Endothelial cell (in vitro differentiated cells): ENCODE measurements around the gene SPATS2. TPM values are rescaled to one million over a fixed set of nuclear protein-coding genes. Genes with fewer than 3 reads are reported as not detected.

Experiments used
- DNase-seq: peaks from one replicate; pipeline ENCODE4 v3.0.0; 2021; ENCODE audit warnings: low spot score
- H3K27ac Mint-ChIP-seq: one replicate; pipeline ENCODE4 v1.8.0; 2021; ENCODE audit warnings: mixed read lengths, inconsistent platforms; ENCODE audit not compliant: unreplicated experiment
- H3K27me3 Mint-ChIP-seq: one replicate; pipeline ENCODE4 v1.8.0; 2021; ENCODE audit warnings: mild to moderate bottlenecking, moderate library complexity, mixed read lengths, inconsistent platforms; ENCODE audit not compliant: unreplicated experiment
- H3K36me3 Mint-ChIP-seq: one replicate; pipeline ENCODE4 v1.8.0; 2021; ENCODE audit warnings: mild to moderate bottlenecking, low read depth, mixed read lengths, inconsistent platforms; ENCODE audit not compliant: unreplicated experiment
- H3K4me1 Mint-ChIP-seq: one replicate; pipeline ENCODE4 v1.8.0; 2021; ENCODE audit warnings: mild to moderate bottlenecking, mixed read lengths, inconsistent platforms; ENCODE audit not compliant: unreplicated experiment
- H3K4me3 Mint-ChIP-seq: one replicate; pipeline ENCODE4 v1.8.0; 2021; ENCODE audit warnings: mild to moderate bottlenecking, mixed read lengths, inconsistent platforms; ENCODE audit not compliant: unreplicated experiment
- H3K9me3 Mint-ChIP-seq: one replicate; pipeline ENCODE4 v1.8.0; 2021; ENCODE audit warnings: mixed read lengths, inconsistent platforms; ENCODE audit not compliant: unreplicated experiment
- CTCF ChIP-seq: fragments of 200-600 bp; sonication (generic); IDR thresholded peaks from one replicate; pipeline ENCODE4 v1.5.0; 2021; ENCODE audit warnings: antibody characterized with exemption; ENCODE audit not compliant: unreplicated experiment
- total RNA-seq: library from RNA; stranded (reverse); fragmentation: NEBNext Ultra II Directional; extraction: Animal tissue kit (Norgen Biotek cat#: 25700); gene quantifications from one replicate; pipeline ENCODE4 v1.2.1, GENCODE V29; 2021; ENCODE audit not compliant: unreplicated experiment

Gene SPATS2
- total RNA-seq, 1 donor from 2014 or later = 37.3 TPM

- no peak overlapping the region for H3K27ac Mint-ChIP-seq
- H3K4me1 Mint-ChIP-seq = peaks cover 16% of the 10 kb centered on the region
- TF ChIP-seq CTCF = no peak
- peaks cover 6% of the 10 kb centered on the region for H3K36me3 Mint-ChIP-seq
- H3K27me3 Mint-ChIP-seq = peaks cover 60% of the 10 kb centered on the region
- H3K4me3 Mint-ChIP-seq = peak overlapping the region; percentile 16
- DNase-seq = no peak
- H3K9me3 Mint-ChIP-seq = no peaks in the 10 kb centered on the region
Measured at GRCh38 chr12:49543914-49544815, 176.9 kb downstream of the SPATS2 start.

GRCh38 chr12:49545815-49546214 is 178.6 kb downstream of the SPATS2 start:
- Mint-ChIP-seq H3K27ac (no peak overlapping the region), H3K4me1 (peaks cover 22% of the 10 kb centered on the region), H3K4me3 (no peak overlapping the region), H3K36me3 (peaks cover 6% of the 10 kb centered on the region), H3K27me3 (peaks cover 55% of the 10 kb centered on the region), H3K9me3 (no peaks in the 10 kb centered on the region)
- no peak for TF ChIP-seq CTCF
- DNase-seq = no peak

GRCh38 chr12:49546481-49546880 is 179.2 kb downstream of the SPATS2 start:
- Mint-ChIP-seq H3K36me3 (peaks cover 6% of the 10 kb centered on the region), H3K27me3 (peaks cover 54% of the 10 kb centered on the region), H3K4me1 (peaks cover 17% of the 10 kb centered on the region), H3K27ac (no peak overlapping the region), H3K9me3 (no peaks in the 10 kb centered on the region), H3K4me3 (no peak overlapping the region)
- no peak for DNase-seq
- no peak for TF ChIP-seq CTCF

- DNase-seq = no peak
- Mint-ChIP-seq H3K36me3 (peaks cover 6% of the 10 kb centered on the region), H3K4me3 (no peak overlapping the region), H3K27ac (no peak overlapping the region), H3K9me3 (no peaks in the 10 kb centered on the region), H3K27me3 (peaks cover 51% of the 10 kb centered on the region), H3K4me1 (peaks cover 15% of the 10 kb centered on the region)
- TF ChIP-seq CTCF = no peak
Measured at GRCh38 chr12:49547090-49547690, 179.9 kb downstream of the SPATS2 start.

- H3K9me3 Mint-ChIP-seq = no peaks in the 10 kb centered on the region
- no peak overlapping the region for H3K4me3 Mint-ChIP-seq
- DNase-seq = no peak
- peaks cover 6% of the 10 kb centered on the region for H3K36me3 Mint-ChIP-seq
- TF ChIP-seq CTCF = no peak
- H3K27me3 Mint-ChIP-seq = peaks cover 48% of the 10 kb centered on the region
- no peak overlapping the region for H3K27ac Mint-ChIP-seq
- H3K4me1 Mint-ChIP-seq = peaks cover 17% of the 10 kb centered on the region
Measured at GRCh38 chr12:49548481-49548821, 181.2 kb downstream of the SPATS2 start.
